Central memory CD8-positive, alpha-beta T cell (primary cell): ENCODE results near the gene TMBIM1.
A peak's percentile ranks its signal among the peaks of the same experiment; 100 is the strongest.

Experiments used
- ATAC-seq: fragments of 150-1000 bp; cut with Tn5 transposase; replicated peaks from 2 replicates; pipeline ENCODE4 v1.10.0; 2022; ENCODE audit warnings: mild to moderate bottlenecking, moderate FRiP score, moderate number of reproducible peaks; ENCODE audit not compliant: poor library complexity, severe bottlenecking; ENCODE audit errors: extremely low read depth
- DNase-seq, 2 donors: peaks; one replicate each; pipeline ENCODE4 v3.0.0; 2021; ENCODE audit warnings: low spot score in 2 of 2
- H3K27ac Mint-ChIP-seq: one replicate; pipeline ENCODE4 v1.8.0; 2022; ENCODE audit warnings: low read depth, mild to moderate bottlenecking, moderate library complexity, mixed read lengths
- H3K27me3 Mint-ChIP-seq: one replicate; pipeline ENCODE4 v1.8.0; 2022; ENCODE audit warnings: mixed read lengths
- H3K36me3 Mint-ChIP-seq: one replicate; pipeline ENCODE4 v1.8.0; 2022; ENCODE audit warnings: mild to moderate bottlenecking, moderate library complexity, mixed read lengths; ENCODE audit not compliant: insufficient read depth
- H3K4me1 Mint-ChIP-seq: one replicate; pipeline ENCODE4 v1.8.0; 2022; ENCODE audit warnings: mixed read lengths
- H3K4me3 Mint-ChIP-seq: one replicate; pipeline ENCODE4 v1.8.0; 2022; ENCODE audit warnings: mild to moderate bottlenecking, moderate library complexity, mixed read lengths
- H3K9me3 Mint-ChIP-seq: one replicate; pipeline ENCODE4 v1.8.0; 2022; ENCODE audit warnings: mixed read lengths

TMBIM1 gene

GRCh38 chr2:218294430-218295022 lies 2.2 kb upstream of the TMBIM1 start:
- Mint-ChIP-seq H3K4me3 (peak overlapping the region; percentile 23), H3K9me3 (no peaks in the 10 kb centered on the region), H3K27me3 (no peaks in the 10 kb centered on the region), H3K36me3 (peaks cover 5% of the 10 kb centered on the region), H3K4me1 (peaks cover 35% of the 10 kb centered on the region), H3K27ac (no peak overlapping the region)
- ATAC-seq: no peak
- DNase-seq: no peak

DNA sequence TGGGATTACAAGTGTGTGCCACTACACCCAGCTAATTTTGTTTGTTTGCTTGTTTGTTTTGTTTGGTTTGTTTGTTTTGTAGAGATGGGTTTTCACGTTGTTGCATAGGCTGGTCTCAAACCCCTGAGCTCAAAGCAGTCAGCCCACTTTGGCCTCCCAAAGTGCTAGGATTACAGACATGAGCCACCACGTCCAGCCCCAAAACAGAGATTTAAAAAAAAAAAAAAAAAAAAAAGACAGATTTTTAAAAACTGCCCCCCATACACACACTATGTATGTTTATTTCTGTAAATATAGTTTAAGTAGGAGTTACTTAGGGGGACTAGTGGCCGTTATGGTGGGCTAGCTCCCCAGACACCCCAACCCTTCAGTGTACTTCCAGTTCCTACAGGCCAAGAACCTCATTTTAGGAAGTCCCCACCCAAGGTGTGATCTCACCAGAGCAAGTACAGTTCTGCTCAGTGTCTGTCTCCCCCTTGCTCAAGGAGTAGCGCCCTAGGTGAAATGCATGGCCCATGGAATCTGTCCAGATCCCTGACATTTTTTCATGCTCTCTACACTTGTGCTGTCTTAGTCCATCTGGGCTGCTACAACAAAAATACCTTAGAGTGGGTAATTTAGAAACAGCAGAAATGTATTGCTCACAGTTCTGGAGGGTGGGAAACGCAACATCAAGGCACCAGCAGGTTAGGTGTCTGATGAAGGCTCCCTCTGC lies 1.6 kb upstream of the TMBIM1 start:
- Mint-ChIP-seq H3K9me3 (no peaks in the 10 kb centered on the region), H3K27ac (no peak overlapping the region), H3K4me3 (peak overlapping the region; percentile 23), H3K27me3 (no peaks in the 10 kb centered on the region), H3K36me3 (peaks cover 5% of the 10 kb centered on the region), H3K4me1 (peaks cover 42% of the 10 kb centered on the region)
- DNase-seq: no peak
- ATAC-seq: no peak

DNA sequence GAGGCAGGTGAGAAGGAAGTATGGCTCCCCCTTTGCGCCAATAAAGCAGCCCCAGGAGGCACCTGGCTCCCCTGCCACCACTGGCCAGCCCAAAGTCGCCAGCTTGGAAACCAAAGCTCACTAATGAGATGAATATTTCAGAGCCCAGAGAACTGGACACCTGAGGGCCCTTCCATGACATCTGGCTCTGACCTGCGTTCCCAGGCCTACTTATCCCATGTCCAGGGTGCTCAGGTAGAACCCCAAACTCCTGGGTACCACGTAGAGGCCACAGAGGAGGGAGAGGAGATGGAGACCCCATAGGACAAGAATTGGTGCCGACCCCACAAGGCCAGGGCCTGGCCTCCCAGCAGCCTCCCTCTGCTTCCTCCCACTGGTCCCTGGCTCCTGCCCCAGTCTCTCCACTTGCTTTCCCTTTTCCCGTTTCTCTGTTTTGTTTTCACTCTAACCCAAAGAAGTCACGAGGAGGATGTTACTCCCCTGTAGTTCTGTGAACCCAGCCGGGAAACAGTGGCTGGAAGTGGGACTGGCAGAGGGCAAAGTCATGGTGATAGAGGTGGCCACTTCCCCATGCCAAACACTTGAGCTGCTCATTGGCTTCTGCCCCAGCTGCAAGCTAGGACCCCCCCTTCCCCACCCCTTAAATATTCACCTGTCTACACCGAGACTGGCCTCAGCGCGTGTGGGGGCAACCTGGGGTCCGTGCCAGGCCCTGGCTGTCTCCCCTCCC lies 820 bp downstream of the TMBIM1 start:
- peaks cover 14% of the 10 kb centered on the region for H3K36me3 Mint-ChIP-seq
- H3K9me3 Mint-ChIP-seq: no peaks in the 10 kb centered on the region
- H3K27me3 Mint-ChIP-seq: no peaks in the 10 kb centered on the region
- ATAC-seq (no peak), DNase-seq (no peak)
- peak overlapping the region; percentile 99 for H3K27ac Mint-ChIP-seq
- H3K4me1 Mint-ChIP-seq: peaks cover 63% of the 10 kb centered on the region
- H3K4me3 Mint-ChIP-seq: peak overlapping the region; percentile 81

DNA sequence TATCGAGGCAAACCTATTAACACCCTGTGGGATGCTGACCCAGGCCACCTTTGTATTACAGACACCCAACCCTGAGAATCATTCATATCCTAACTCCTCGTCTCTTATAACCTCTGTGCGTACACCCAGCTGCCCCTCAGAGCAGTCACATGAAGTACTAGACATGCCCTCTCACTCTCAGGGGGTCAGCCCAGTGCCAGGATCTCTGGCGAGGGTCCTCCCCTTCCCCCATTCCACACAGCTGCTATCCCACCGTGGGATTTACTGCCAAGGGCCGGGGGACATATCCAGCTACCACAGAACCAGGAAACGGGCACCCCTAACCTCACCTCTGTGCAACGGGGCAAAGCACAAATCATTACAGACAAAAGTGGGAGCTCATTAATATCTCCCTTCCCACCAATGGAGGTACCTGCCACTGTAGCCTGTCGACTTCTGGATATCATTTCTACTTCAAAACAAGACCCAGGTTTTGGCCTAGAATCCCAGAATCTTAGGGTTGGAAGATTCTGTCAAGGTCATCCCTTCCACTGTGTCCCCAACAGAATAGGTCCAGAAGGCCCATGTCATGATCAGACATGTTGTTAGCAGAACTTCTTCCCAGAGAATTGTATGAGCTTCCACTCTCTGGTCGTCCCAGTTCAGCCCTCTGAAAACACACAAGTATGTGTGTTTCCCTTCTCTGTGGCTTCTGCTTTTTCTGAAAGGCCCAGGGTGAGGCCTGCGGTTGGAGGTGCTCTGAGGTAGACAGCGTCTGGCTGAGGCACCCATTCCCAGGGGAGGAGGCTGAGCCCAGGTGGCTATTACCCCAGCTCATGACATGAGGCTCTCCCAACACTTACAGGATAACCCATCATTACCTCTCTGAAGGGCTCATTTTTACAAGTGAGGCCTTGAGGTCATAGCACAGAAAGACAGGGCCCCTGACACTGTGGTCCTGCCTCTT lies 1.7 kb downstream of the TMBIM1 start:
- peaks cover 72% of the 10 kb centered on the region for H3K4me1 Mint-ChIP-seq
- H3K27me3 Mint-ChIP-seq: no peaks in the 10 kb centered on the region
- H3K27ac Mint-ChIP-seq: peak overlapping the region; percentile 99
- DNase-seq: no peak
- H3K36me3 Mint-ChIP-seq: peaks cover 17% of the 10 kb centered on the region
- H3K4me3 Mint-ChIP-seq: peak overlapping the region; percentile 81
- ATAC-seq: peak; percentile 15
- no peaks in the 10 kb centered on the region for H3K9me3 Mint-ChIP-seq

DNA sequence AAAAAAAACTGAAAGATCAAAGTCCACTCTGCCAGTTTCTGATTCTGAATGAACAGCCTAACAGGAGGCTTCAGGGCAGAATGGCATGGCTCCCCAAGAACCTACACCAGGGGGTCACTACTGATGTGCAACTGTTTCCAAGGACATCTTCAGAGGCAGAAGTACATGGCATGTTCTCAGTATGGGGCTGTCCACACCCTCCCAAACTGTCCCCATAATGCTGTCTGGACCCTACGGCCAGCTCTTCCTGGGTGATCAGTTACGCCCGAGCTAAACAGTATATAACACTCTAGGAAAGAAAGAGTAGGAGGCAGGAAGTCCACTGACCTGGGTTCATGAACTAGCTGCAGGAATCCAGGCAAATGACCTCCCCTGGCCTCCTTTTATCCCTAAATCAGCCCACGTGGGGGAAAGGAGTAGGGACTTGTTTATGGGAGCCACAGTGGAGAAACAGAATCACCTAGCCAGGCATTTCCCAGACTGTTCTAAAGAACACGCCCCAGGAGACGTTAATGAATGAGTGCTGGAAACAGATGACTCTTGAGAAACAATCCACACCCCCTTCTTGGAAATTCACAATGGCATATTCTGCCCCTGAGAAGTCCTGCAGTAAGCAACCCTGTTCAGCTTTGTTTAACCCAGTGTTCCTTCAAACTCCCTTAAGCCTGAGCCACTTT lies 2.5 kb downstream of the TMBIM1 start:
- peaks cover 78% of the 10 kb centered on the region for H3K4me1 Mint-ChIP-seq
- ATAC-seq (no peak), DNase-seq (no peak)
- H3K27ac Mint-ChIP-seq: peak overlapping the region; percentile 99
- peak overlapping the region; percentile 81 for H3K4me3 Mint-ChIP-seq
- H3K27me3 Mint-ChIP-seq: no peaks in the 10 kb centered on the region
- no peaks in the 10 kb centered on the region for H3K9me3 Mint-ChIP-seq
- H3K36me3 Mint-ChIP-seq: peaks cover 20% of the 10 kb centered on the region

- Mint-ChIP-seq H3K27me3 (no peaks in the 10 kb centered on the region), H3K27ac (peak overlapping the region; percentile 99), H3K4me3 (peak overlapping the region; percentile 86), H3K9me3 (no peaks in the 10 kb centered on the region), H3K4me1 (peaks cover 87% of the 10 kb centered on the region), H3K36me3 (peaks cover 23% of the 10 kb centered on the region)
- peak; percentile 49 to 80 for DNase-seq
- peak; percentile 72 for ATAC-seq
Measured at GRCh38 chr2:218286570-218287459, 5.5 kb downstream of the TMBIM1 start.

DNA sequence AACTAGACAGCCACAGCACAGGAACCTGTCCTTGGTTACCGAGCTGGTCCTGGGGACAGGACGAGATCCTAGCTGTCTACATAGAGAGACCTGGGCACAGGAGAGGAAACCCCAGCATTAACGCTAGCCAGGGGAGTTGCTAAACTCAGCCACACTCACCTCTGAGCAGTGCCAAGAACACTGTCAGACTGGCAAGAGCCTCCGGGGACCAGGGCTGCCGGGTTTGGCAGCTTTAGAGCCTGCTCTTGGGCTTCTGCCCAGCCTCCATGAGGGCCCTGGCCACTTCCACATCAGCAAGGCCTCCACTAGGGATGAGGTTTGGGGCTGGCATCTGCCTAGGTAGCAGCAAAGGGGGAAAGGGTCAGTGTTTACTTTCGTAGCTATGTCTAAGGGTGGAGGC lies 6.7 kb downstream of the TMBIM1 start:
- Mint-ChIP-seq H3K27me3 (no peaks in the 10 kb centered on the region), H3K36me3 (peaks cover 30% of the 10 kb centered on the region), H3K9me3 (no peaks in the 10 kb centered on the region), H3K4me1 (peaks cover 80% of the 10 kb centered on the region), H3K4me3 (peak overlapping the region; percentile 86), H3K27ac (peak overlapping the region; percentile 99)
- ATAC-seq (no peak), DNase-seq (no peak)

- Mint-ChIP-seq H3K36me3 (peaks cover 42% of the 10 kb centered on the region), H3K4me3 (peak overlapping the region; percentile 86), H3K9me3 (no peaks in the 10 kb centered on the region), H3K27me3 (no peaks in the 10 kb centered on the region), H3K4me1 (peaks cover 77% of the 10 kb centered on the region), H3K27ac (peak overlapping the region; percentile 99)
- DNase-seq: no peak
- peak; percentile 22 for ATAC-seq
Measured at GRCh38 chr2:218284106-218284811, 8.0 kb downstream of the TMBIM1 start.

DNA sequence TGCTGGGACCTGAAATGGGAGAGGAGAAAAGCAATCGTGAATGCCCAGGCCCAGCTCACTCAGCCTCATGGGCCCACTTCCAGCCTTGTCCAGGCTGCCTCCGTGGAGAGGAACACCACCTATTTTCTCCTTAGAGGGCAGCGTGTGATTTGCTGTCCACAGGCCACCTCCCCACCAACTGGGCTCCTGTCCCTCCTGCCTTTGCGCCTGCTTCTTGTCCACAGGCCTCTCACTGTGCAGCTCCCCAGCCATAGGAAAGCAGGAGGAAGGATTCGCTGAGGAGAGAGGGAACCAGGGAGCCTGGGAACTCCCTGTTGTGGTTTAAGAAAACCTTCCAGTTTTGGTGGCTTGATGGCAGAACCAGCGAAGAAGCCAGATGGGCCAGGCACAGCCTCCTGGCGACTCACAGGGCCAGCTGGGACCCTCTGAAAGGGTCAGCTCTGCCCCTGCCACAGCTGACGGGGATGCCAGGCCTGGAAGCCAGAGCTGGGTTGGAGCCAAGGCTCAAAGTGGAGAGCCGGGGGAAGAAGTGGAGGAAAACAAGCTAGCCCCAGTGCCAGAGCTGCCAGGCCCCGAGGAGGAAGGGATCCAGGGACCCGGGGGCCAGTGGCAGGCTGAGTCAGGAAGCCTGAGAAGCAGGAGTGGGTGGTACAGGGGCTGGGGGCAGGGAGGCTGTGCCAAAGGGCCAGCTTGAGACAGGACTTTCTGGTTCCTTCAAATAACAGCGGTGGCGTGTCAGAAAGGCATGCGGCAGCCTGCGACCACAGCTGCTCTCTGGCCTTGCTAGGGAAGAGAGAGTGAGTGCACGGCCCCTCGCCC lies 9.9 kb downstream of the TMBIM1 start:
- H3K4me1 Mint-ChIP-seq: peaks cover 61% of the 10 kb centered on the region
- H3K27me3 Mint-ChIP-seq: no peaks in the 10 kb centered on the region
- no peaks in the 10 kb centered on the region for H3K9me3 Mint-ChIP-seq
- H3K4me3 Mint-ChIP-seq: peak overlapping the region; percentile 25
- ATAC-seq (no peak), DNase-seq (no peak)
- peaks cover 52% of the 10 kb centered on the region for H3K36me3 Mint-ChIP-seq
- H3K27ac Mint-ChIP-seq: peak overlapping the region; percentile 90

DNA sequence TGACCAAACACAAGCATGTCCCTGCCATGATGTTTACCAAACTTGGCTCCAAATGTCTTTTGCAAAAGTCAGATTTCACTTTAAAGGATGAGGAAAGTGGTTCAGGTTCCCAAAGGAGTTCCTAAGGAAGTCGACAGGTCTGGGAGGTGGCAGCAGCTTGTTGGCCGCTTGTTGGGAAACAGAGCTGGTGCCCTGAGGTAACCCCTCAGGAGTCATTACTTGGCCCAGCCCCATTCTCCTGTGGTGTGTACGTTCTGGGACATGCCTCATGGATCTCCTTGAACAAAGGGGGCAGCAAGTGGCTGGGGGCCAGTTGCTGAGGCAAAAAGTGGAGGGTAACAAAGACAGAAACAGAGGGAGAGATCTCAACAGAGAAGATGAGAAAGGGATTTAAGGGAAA lies 10.9 kb downstream of the TMBIM1 start:
- H3K27me3 Mint-ChIP-seq: no peaks in the 10 kb centered on the region
- no peaks in the 10 kb centered on the region for H3K9me3 Mint-ChIP-seq
- no peak overlapping the region for H3K4me3 Mint-ChIP-seq
- ATAC-seq (no peak), DNase-seq (no peak)
- peaks cover 58% of the 10 kb centered on the region for H3K4me1 Mint-ChIP-seq
- H3K27ac Mint-ChIP-seq: peak overlapping the region; percentile 90
- H3K36me3 Mint-ChIP-seq: peaks cover 48% of the 10 kb centered on the region
